ENCODE results near the gene DNAH14. TPM values are rescaled to one million over a fixed set of nuclear protein-coding genes. Genes with fewer than 3 reads are reported as not detected.

DNAH14 gene
- total and polyA plus RNA-seq, 2 of the 13 experiments (the other 11 are each of a cell fraction or from before 2014, with no cell fraction given), result 4.5 to 27.5 TPM

DNA sequence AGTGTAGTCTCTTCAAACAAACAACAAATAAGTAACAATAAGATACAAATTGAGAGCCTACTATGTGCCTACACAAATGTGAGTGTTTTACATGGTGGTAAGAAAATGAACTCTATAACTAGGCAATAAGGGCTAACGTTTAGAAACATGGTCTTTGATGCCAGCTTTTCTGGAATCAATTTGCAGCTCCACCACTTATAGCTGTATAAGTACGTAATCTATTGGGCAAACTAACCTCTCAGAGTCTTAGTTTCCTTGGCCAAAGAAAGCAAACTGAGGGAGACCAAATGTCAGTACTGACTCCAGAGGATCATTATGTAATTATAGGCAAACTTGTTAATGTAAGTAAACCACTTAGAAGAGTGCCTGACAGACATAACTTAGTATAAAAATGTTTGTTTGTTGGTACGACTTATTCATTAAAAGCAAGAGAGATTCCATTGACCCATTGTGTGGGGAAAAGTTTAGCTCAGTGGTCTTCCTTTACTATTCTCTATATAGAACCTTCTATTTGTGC is 438.6 kb downstream of the DNAH14 start (continued):
- TF ChIP-seq, protein P1, sequence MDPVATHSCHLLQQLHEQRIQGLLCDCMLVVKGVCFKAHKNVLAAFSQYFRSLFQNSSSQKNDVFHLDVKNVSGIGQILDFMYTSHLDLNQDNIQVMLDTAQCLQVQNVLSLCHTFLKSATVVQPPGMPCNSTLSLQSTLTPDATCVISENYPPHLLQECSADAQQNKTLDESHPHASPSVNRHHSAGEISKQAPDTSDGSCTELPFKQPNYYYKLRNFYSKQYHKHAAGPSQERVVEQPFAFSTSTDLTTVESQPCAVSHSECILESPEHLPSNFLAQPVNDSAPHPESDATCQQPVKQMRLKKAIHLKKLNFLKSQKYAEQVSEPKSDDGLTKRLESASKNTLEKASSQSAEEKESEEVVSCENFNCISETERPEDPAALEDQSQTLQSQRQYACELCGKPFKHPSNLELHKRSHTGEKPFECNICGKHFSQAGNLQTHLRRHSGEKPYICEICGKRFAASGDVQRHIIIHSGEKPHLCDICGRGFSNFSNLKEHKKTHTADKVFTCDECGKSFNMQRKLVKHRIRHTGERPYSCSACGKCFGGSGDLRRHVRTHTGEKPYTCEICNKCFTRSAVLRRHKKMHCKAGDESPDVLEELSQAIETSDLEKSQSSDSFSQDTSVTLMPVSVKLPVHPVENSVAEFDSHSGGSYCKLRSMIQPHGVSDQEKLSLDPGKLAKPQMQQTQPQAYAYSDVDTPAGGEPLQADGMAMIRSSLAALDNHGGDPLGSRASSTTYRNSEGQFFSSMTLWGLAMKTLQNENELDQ (CRISPR knock-in tag; IDR thresholded peaks at IDR 0.05; ENCODE audit: borderline replicate concordance), result no peak
- TF ChIP-seq CHD2 (IDR thresholded peaks at IDR 0.05; ENCODE audit: low read depth, low read length) (no peak), ZMYM2 (CRISPR knock-in tag; IDR thresholded peaks at IDR 0.05) (no peak), RCOR2 (CRISPR knock-in tag; IDR thresholded peaks at IDR 0.05) (no peak), SMARCC2 (IDR thresholded peaks at IDR 0.05) (no peak)

DNA sequence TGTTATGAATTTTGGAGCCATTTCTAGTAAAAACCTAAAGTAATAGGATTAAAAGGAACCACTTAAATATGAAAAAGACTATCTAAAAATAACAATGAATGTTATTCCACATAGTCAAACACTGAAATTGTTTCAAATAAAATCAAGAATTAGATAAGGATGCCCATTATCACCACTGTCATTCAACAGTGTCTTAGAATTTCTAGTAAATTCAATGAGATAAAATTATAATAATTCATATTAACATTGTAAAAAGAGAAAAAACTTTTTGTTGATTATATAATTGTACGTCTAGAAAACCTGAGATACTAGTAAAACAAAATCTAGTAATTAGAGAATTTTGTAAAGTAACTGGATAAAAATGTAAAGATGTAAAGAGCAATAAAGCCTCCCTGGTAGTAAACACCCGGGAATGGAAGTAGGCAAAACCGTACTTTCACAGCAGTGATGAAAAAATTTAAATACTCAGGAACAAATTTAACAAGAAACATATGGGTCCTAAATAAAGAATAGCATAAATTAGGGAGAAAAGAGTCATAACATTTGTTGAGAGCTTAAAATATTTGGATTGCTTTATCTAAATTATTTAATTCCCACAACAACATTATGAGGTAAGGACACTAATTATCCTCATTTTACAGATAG is 442.0 kb downstream of the DNAH14 start:
- Histone ChIP-seq H3K36me3 (replicated peaks in 1 of 2; ENCODE audit: control insufficient read depth in 1 of 2, insufficient read depth in 2 of 2, low read length in 2 of 2) (no peaks in the 10 kb centered on the region), H2AFZ (ENCODE audit: low read length) (no peak overlapping the region), H3K9ac (ENCODE audit: insufficient read depth, low read depth, low read length) (no peak overlapping the region), H3K27ac (ENCODE audit: extremely low read length, insufficient read depth, low read length) (no peak overlapping the region), H3K9me3 (ENCODE audit: low read length) (no peaks in the 10 kb centered on the region), H3K27me3 (ENCODE audit: control insufficient read depth in 1 of 2, insufficient read depth in 2 of 2, low read length in 2 of 2) (no peaks in the 10 kb centered on the region), H3K4me1 (ENCODE audit: insufficient read depth, low read length) (no peaks in the 10 kb centered on the region), H3K4me3 (replicated peaks in 1 of 3; ENCODE audit: insufficient read depth in 1 of 3, low read depth in 2 of 3, low read length in 3 of 3) (no peak overlapping the region), H3K79me2 (ENCODE audit: insufficient read depth, low read length) (no peaks in the 10 kb centered on the region), H4K20me1 (ENCODE audit: insufficient read depth, low read length) (no peaks in the 10 kb centered on the region), H3K4me2 (ENCODE audit: low read depth, low read length) (no peak overlapping the region)
- ATAC-seq (no peak), FAIRE-seq (no peak), DNase-seq (ENCODE audit: low spot score) (no peak)
- in situ Hi-C loops (cut with HindIII; ENCODE audit: extremely low pct_ligation_motif_present, low pct_unique_long_range_greater_than_20kb) (no loop called here), intact Hi-C loops (cut with micrococcal nuclease; ENCODE audit: unreplicated experiment) (no loop called here)
- no peak for TF ChIP-seq KDM2A (CRISPR knock-in tag; IDR thresholded peaks at IDR 0.05; ENCODE audit: borderline replicate concordance, low read depth)
- BruUV-seq (replicated peaks), result no TSS peak
- CTCF ChIA-PET (ENCODE audit: low intra/inter-chr PET ratio, low total read pairs), result no interaction called here
- POLR2A ChIA-PET, result no interaction called here
- WGBS (ENCODE audit: low lambda C conversion rate), result 16% methylated on average over 3 of the region's 3 CpGs
